Measurements from ENCODE around the gene PPARG. TPM values are rescaled to one million over a fixed set of nuclear protein-coding genes. Genes with fewer than 3 reads are reported as not detected.

PPARG gene
- total and polyA plus RNA-seq, 2 of the 13 experiments (the other 11 are each of a cell fraction or from before 2014, with no cell fraction given): 13.9 to 58.3 TPM

DNA sequence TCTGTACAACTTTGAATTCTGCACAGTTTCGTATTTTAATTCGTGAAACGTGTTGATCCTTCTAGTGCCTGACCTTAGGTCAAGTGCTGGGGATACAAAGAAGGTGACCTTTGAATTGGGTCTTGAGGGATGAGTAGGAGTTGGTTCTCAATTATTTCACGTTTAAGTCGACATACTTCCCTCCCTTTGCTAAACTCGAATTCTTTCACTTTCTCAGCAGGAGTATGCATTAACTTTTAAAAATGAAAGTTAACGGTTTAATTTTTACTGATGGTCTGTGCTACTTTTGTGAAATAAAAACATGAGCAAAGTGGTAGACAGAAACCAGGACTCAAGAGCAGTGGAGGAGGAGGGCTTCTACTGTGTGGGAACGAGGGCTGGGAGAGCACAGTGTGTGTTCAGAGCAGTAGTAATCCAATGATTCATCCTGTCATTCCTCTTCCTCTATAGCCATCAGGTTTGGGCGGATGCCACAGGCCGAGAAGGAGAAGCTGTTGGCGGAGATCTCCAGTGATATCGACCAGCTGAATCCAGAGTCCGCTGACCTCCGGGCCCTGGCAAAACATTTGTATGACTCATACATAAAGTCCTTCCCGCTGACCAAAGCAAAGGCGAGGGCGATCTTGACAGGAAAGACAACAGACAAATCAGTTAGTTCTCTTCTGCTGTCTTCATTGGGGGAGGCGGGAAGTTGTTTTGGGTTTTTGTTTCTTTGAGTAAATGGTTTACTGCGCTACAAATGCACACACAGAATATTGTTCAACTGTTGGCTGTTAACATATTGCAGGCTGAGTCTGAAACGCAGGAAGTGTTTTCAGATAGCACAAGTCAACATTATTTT lies 116.8 kb downstream of the PPARG start (continued):
- TF ChIP-seq, protein P1, sequence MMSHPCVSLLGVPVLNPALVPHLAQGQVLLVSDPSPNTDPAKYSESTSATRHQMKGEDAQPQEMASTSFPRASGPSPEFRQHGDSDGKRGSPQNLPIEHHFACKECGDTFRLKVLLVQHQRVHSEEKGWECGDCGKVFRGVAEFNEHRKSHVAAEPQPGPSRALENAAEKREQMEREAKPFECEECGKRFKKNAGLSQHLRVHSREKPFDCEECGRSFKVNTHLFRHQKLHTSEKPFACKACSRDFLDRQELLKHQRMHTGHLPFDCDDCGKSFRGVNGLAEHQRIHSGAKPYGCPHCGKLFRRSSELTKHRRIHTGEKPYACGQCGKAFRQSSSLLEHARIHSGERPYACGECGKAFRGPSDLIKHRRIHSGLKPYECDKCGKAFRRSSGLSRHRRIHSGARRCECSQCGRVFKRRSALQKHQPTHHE (CRISPR knock-in tag; IDR thresholded peaks at IDR 0.05; ENCODE audit: borderline replicate concordance): peak; percentile 46; the same call in 1 of the 2 replicates
- TF ChIP-seq, protein P2, sequence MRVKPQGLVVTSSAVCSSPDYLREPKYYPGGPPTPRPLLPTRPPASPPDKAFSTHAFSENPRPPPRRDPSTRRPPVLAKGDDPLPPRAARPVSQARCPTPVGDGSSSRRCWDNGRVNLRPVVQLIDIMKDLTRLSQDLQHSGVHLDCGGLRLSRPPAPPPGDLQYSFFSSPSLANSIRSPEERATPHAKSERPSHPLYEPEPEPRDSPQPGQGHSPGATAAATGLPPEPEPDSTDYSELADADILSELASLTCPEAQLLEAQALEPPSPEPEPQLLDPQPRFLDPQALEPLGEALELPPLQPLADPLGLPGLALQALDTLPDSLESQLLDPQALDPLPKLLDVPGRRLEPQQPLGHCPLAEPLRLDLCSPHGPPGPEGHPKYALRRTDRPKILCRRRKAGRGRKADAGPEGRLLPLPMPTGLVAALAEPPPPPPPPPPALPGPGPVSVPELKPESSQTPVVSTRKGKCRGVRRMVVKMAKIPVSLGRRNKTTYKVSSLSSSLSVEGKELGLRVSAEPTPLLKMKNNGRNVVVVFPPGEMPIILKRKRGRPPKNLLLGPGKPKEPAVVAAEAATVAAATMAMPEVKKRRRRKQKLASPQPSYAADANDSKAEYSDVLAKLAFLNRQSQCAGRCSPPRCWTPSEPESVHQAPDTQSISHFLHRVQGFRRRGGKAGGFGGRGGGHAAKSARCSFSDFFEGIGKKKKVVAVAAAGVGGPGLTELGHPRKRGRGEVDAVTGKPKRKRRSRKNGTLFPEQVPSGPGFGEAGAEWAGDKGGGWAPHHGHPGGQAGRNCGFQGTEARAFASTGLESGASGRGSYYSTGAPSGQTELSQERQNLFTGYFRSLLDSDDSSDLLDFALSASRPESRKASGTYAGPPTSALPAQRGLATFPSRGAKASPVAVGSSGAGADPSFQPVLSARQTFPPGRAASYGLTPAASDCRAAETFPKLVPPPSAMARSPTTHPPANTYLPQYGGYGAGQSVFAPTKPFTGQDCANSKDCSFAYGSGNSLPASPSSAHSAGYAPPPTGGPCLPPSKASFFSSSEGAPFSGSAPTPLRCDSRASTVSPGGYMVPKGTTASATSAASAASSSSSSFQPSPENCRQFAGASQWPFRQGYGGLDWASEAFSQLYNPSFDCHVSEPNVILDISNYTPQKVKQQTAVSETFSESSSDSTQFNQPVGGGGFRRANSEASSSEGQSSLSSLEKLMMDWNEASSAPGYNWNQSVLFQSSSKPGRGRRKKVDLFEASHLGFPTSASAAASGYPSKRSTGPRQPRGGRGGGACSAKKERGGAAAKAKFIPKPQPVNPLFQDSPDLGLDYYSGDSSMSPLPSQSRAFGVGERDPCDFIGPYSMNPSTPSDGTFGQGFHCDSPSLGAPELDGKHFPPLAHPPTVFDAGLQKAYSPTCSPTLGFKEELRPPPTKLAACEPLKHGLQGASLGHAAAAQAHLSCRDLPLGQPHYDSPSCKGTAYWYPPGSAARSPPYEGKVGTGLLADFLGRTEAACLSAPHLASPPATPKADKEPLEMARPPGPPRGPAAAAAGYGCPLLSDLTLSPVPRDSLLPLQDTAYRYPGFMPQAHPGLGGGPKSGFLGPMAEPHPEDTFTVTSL (CRISPR knock-in tag; IDR thresholded peaks at IDR 0.05; ENCODE audit: borderline replicate concordance): peak; percentile 97
- TF ChIP-seq MAFF (IDR thresholded peaks at IDR 0.05; ENCODE audit: low read depth, low read length): peak; percentile 72
- TF ChIP-seq ZNF430 (CRISPR knock-in tag; IDR thresholded peaks at IDR 0.05): peak; percentile 80
- TF ChIP-seq ZNF607 (CRISPR knock-in tag; IDR thresholded peaks at IDR 0.05; ENCODE audit: borderline replicate concordance): peak; percentile 71; the same call in 1 of the 2 replicates
- TF ChIP-seq ZNF350 (CRISPR knock-in tag; IDR thresholded peaks at IDR 0.05; ENCODE audit: borderline replicate concordance, low read depth): peak; percentile 91
- peak; percentile 64; the same call in 1 of the 2 replicates for TF ChIP-seq ZSCAN12 (CRISPR knock-in tag; IDR thresholded peaks at IDR 0.05)
- peak; percentile 76 for TF ChIP-seq RFXAP (CRISPR knock-in tag; IDR thresholded peaks at IDR 0.05; ENCODE audit: borderline replicate concordance)
- TF ChIP-seq FOXO1 (CRISPR knock-in tag; IDR thresholded peaks at IDR 0.05): peak; percentile 97
- TF ChIP-seq ZNF672 (CRISPR knock-in tag; IDR thresholded peaks at IDR 0.05): no peak
- peak; percentile 81 for TF ChIP-seq SPEN (CRISPR knock-in tag; IDR thresholded peaks at IDR 0.05; ENCODE audit: low read depth)
- TF ChIP-seq CBX5 (CRISPR knock-in tag; IDR thresholded peaks at IDR 0.05; ENCODE audit: borderline replicate concordance): peak; percentile 94; the same call in 1 of the 2 replicates
- TF ChIP-seq, protein P3, sequence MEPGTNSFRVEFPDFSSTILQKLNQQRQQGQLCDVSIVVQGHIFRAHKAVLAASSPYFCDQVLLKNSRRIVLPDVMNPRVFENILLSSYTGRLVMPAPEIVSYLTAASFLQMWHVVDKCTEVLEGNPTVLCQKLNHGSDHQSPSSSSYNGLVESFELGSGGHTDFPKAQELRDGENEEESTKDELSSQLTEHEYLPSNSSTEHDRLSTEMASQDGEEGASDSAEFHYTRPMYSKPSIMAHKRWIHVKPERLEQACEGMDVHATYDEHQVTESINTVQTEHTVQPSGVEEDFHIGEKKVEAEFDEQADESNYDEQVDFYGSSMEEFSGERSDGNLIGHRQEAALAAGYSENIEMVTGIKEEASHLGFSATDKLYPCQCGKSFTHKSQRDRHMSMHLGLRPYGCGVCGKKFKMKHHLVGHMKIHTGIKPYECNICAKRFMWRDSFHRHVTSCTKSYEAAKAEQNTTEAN (CRISPR knock-in tag; conservative IDR thresholded peaks at IDR 0.05): peak; percentile 75; the same call in 1 of the 2 replicates
- TF ChIP-seq, protein P4, sequence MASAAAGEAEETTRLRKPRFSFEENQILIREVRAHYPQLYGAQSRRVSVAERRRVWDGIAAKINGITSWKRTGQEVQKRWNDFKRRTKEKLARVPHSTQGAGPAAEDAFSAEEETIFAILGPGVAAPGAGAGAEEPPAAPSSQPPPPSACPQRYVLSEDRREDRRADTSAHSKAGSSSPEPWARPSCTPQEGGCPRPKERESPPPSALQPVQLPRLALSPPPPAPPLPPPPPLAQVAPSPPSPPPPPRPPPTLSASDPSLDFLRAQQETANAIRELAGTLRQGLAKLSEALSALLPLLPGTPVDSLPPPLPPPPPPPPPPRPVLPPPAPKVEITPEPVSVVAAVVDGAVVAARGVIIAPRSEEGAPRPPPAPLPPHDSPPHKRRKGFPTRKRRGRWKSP (CRISPR knock-in tag; IDR thresholded peaks at IDR 0.05): peak; percentile 87
- TF ChIP-seq SOX6 (IDR thresholded peaks at IDR 0.05): no peak
- peak; percentile 98 for TF ChIP-seq SOX6 (CRISPR knock-in tag; IDR thresholded peaks at IDR 0.05)

Data from HepG2 (cell line).